Activated CD4-positive, alpha-beta T cell treated with anti-CD3 and anti-CD28 coated beads for 24 hours (primary cell): ENCODE results near the gene RBM42.
"Not testable (repeated sequence)": the region's sequence is repeated elsewhere in the genome, so short reads cannot be mapped to it uniquely, and the experiment has no call there.

Source experiments
- DNase-seq, 2 donors: peaks; one replicate each; pipeline ENCODE4 v3.0.0-alpha.2; 2020; ENCODE audit warnings: low read depth in 2 of 2

Gene RBM42

GRCh38 chr19:35628565-35629331 is at the start of gene RBM42:
Gene RBM42 (plus strand): TSS chr19:35629036. CDS start chr19:35629154, 118 bp downstream.
- DNase-seq: peak; percentile 92 to 93

- DNase-seq: no peak
Measured at GRCh38 chr19:35582760-35583159, 46.1 kb upstream of the RBM42 start.

- DNase-seq: no peak
Measured at GRCh38 chr19:35585848-35586247, 43.0 kb upstream of the RBM42 start, which contains the start of gene PMIS2. Gene PMIS2 (plus strand): TSS chr19:35586173. CDS start chr19:35586260, 87 bp downstream.

- DNase-seq: no peak
Measured at GRCh38 chr19:35587321-35587720, 41.5 kb upstream of the RBM42 start.

- no peak for DNase-seq
Measured at GRCh38 chr19:35590875-35591274, 38.0 kb upstream of the RBM42 start.

- no peak for DNase-seq
Measured at GRCh38 chr19:35592226-35592625, 36.6 kb upstream of the RBM42 start.

- DNase-seq: not testable (repeated sequence)
Measured at GRCh38 chr19:35595026-35595425, 33.8 kb upstream of the RBM42 start.

- DNase-seq: no peak
Measured at GRCh38 chr19:35595928-35596327, 32.9 kb upstream of the RBM42 start.

GRCh38 chr19:35596366-35596999 is 32.4 kb upstream of the RBM42 start:
- no peak for DNase-seq

GRCh38 chr19:35601971-35602370 is 26.9 kb upstream of the RBM42 start:
- DNase-seq: no peak

- not testable (repeated sequence) for DNase-seq
Measured at GRCh38 chr19:35604436-35604835, 24.4 kb upstream of the RBM42 start.

- not testable (repeated sequence) for DNase-seq
Measured at GRCh38 chr19:35607170-35607569, 21.7 kb upstream of the RBM42 start.

GRCh38 chr19:35607661-35608060 is 21.2 kb upstream of the RBM42 start:
- no peak for DNase-seq

GRCh38 chr19:35608251-35608650 is 20.6 kb upstream of the RBM42 start:
- DNase-seq: no peak

GRCh38 chr19:35609851-35610353 is 18.9 kb upstream of the RBM42 start:
- DNase-seq: no peak

GRCh38 chr19:35612224-35612558 is 16.6 kb upstream of the RBM42 start:
- no peak for DNase-seq

- peak; percentile 91 to 94 for DNase-seq
Measured at GRCh38 chr19:35612559-35613321, 16.1 kb upstream of the RBM42 start, which contains the start of gene HAUS5. Gene HAUS5 (plus strand): TSS chr19:35612735. CDS start chr19:35612795, 60 bp downstream.

GRCh38 chr19:35613574-35613973 is 15.3 kb upstream of the RBM42 start:
- DNase-seq: no peak

- no peak for DNase-seq
Measured at GRCh38 chr19:35615036-35615435, 13.8 kb upstream of the RBM42 start.

GRCh38 chr19:35618857-35619256 is 10.0 kb upstream of the RBM42 start:
- DNase-seq: no peak

- DNase-seq: no peak
Measured at GRCh38 chr19:35619290-35619923, 9.4 kb upstream of the RBM42 start.

- DNase-seq: no peak
Measured at GRCh38 chr19:35620001-35620400, 8.8 kb upstream of the RBM42 start.
